ENCODE measurements around the gene TLE3. TPM values are rescaled to one million over a fixed set of nuclear protein-coding genes. Genes with fewer than 3 reads are reported as not detected.

The TLE3 gene
- total and polyA plus RNA-seq, 11 donors, result 4.8 to 49.6 (median 16.4) TPM

DNA sequence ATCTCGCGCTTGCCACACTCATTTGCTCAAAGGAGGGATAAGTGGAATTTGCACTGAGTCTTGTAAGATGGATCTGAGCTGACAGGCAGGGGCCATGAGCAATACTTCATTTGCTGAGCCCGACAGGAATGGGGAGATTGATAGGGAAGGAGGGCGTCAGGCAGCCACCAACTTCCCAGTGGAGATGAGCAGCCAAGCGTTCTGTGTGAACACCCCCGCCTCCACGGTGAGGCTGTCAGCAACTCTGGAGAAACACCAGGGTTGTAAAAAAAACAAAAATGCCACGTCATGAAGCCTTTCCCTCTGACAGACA lies 36.8 kb downstream of the TLE3 start:
- intact Hi-C loops (cut with DNase I), result no loop called here
- Histone ChIP-seq H3K9me3 (no peaks in the 10 kb centered on the region), H3K4me1 (peaks cover 0 to 31% (median 12%) of the 10 kb centered on the region in 12 donors), H3K36me3 (peaks cover 0 to 97% (median 55%) of the 10 kb centered on the region in 9 donors), H3K4me3 (no peak overlapping the region), H3K27me3 (no peaks in the 10 kb centered on the region), H3K27ac (no peak overlapping the region)
- DNase-seq (no peak), ATAC-seq (no peak)
- 78 to 93% (median 85%) methylated on average over 8 of the region's 8 CpGs for WGBS, 4 donors
- no peak for TF ChIP-seq POLR2A (IDR thresholded peaks at IDR 0.05)
- TF ChIP-seq, protein P1, sequence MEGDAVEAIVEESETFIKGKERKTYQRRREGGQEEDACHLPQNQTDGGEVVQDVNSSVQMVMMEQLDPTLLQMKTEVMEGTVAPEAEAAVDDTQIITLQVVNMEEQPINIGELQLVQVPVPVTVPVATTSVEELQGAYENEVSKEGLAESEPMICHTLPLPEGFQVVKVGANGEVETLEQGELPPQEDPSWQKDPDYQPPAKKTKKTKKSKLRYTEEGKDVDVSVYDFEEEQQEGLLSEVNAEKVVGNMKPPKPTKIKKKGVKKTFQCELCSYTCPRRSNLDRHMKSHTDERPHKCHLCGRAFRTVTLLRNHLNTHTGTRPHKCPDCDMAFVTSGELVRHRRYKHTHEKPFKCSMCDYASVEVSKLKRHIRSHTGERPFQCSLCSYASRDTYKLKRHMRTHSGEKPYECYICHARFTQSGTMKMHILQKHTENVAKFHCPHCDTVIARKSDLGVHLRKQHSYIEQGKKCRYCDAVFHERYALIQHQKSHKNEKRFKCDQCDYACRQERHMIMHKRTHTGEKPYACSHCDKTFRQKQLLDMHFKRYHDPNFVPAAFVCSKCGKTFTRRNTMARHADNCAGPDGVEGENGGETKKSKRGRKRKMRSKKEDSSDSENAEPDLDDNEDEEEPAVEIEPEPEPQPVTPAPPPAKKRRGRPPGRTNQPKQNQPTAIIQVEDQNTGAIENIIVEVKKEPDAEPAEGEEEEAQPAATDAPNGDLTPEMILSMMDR (IDR thresholded peaks at IDR 0.05), result no peak

DNA sequence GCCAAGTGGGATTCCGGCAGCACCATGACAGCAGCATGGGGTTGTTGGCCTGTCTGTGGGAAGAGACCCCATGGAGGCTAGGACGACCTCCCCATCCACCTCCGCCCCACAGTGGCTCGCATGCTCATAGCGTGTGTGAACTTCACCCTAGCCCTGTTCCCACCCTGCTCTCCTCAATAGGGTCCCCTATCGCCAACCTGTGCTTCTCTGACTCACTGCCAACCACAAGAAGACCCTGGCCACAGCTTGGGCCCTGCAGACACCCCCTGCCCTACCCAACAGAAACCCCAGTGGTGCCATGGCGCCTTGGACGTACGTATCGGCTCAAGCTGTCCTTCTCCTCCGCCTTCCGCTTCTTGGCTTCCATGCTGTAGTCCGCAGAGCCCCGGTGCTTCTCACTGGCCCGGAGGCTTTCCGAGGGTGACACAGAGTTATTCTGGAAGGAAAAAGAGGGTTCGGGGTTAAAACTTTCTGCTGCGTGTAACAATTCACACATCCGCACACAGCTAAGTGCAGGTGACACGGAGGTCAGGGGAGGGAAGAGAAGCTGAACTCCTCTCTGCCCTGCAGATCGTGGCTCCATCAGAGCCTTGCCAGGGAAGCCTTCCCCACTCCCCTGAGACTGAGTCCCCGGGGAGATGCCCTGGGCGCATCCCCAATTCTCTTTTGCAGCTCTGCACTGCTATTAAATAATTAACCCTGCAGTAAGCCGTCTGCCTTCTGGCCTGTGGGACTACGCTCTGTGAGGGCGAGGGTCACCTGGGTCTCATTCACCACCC lies 37.3 kb downstream of the TLE3 start:
- no peak for TF ChIP-seq POLR2A (IDR thresholded peaks at IDR 0.05)
- ATAC-seq (no peak), DNase-seq (peak in 1 of 5 donors; percentile 9)
- WGBS, 4 donors, result 93 to 95% (median 94%) methylated on average over 26 of the region's 26 CpGs
- no peaks in the 10 kb centered on the region for H3K27me3 ChIP-seq
- H3K36me3 ChIP-seq, result peaks cover 0 to 97% (median 58%) of the 10 kb centered on the region in 9 donors
- intact Hi-C loops (cut with DNase I), result no loop called here
- H3K9me3 ChIP-seq, result no peaks in the 10 kb centered on the region
- no peak overlapping the region for H3K4me3 ChIP-seq
- H3K4me1 ChIP-seq, result peaks cover 0 to 31% (median 12%) of the 10 kb centered on the region in 12 donors
- no peak overlapping the region for H3K27ac ChIP-seq

- DNase-seq, result peak in 1 of 5 donors; percentile 7
- Histone ChIP-seq H3K27ac (no peak overlapping the region), H3K4me1 (peaks cover 0 to 26% (median 11%) of the 10 kb centered on the region in 12 donors), H3K9me3 (no peaks in the 10 kb centered on the region), H3K27me3 (no peaks in the 10 kb centered on the region), H3K36me3 (peaks cover 0 to 97% (median 60%) of the 10 kb centered on the region in 9 donors), H3K4me3 (no peak overlapping the region)
- ATAC-seq, result no peak
- intact Hi-C loops (cut with DNase I), result no loop called here
- WGBS, 4 donors, result 86 to 98% (median 97%) methylated on average over 8 of the region's 8 CpGs
- TF ChIP-seq, protein P1 (IDR thresholded peaks at IDR 0.05), result no peak
- TF ChIP-seq POLR2A (IDR thresholded peaks at IDR 0.05), result no peak
Measured at GRCh38 chr15:70059476-70060213, 38.1 kb downstream of the TLE3 start.

GRCh38 chr15:70058642-70059360 lies 38.9 kb downstream of the TLE3 start:
- TF ChIP-seq, protein P1 (IDR thresholded peaks at IDR 0.05), result no peak
- TF ChIP-seq POLR2A (IDR thresholded peaks at IDR 0.05), result no peak
- ATAC-seq (no peak), DNase-seq (peak in 1 of 5 donors; percentile 2)
- Histone ChIP-seq H3K4me1 (peaks cover 0 to 23% (median 10%) of the 10 kb centered on the region in 12 donors), H3K4me3 (no peak overlapping the region), H3K27me3 (no peaks in the 10 kb centered on the region), H3K27ac (no peak overlapping the region), H3K36me3 (peaks cover 0 to 97% (median 68%) of the 10 kb centered on the region in 9 donors), H3K9me3 (no peaks in the 10 kb centered on the region)
- WGBS, 4 donors, result 97 to 99% (median 98%) methylated on average over 11 of the region's 11 CpGs
- intact Hi-C loops (cut with DNase I), result no loop called here
